HepG2 (cell line): ENCODE results near the gene TSPAN17. TPM values are rescaled to one million over a fixed set of nuclear protein-coding genes. Genes with fewer than 3 reads are reported as not detected.

ENCODE experiments used
- ISL2 ChIP-seq: sonication (generic); formaldehyde crosslinking; IDR thresholded peaks from 2 replicates; pipeline ENCODE4 v1.5.0; 2020; ENCODE audit warnings: missing genetic modification reagents
- KIAA2018 ChIP-seq: sonication (generic); formaldehyde crosslinking; IDR thresholded peaks from 2 replicates; pipeline ENCODE4 v1.5.0; 2020; ENCODE audit warnings: mild to moderate bottlenecking, missing genetic modification reagents, borderline replicate concordance
- NFRKB ChIP-seq: fragments of 450-650 bp; IDR thresholded peaks from 2 replicates; pipeline ENCODE4 v1.6.1; 2017
- RBM39 ChIP-seq: fragments of 200-400 bp; formaldehyde crosslinking; IDR thresholded peaks from one replicate; pipeline ENCODE4 v1.6.1; 2018; ENCODE audit warnings: antibody characterized with exemption, mild to moderate bottlenecking, low read depth, low read length; ENCODE audit not compliant: poor library complexity, severe bottlenecking
- SIN3A ChIP-seq: IDR thresholded peaks from 2 replicates; pipeline ENCODE4 v1.6.1; 2011; ENCODE audit warnings: low read depth, mild to moderate bottlenecking, control low read depth, low read length, borderline replicate concordance
- SUZ12 ChIP-seq: fragments of 150-350 bp; IDR thresholded peaks from 2 replicates; pipeline ENCODE4 v1.6.1; 2014; ENCODE audit warnings: low read depth, low read length
- TFE3 ChIP-seq: IDR thresholded peaks from 2 replicates; pipeline ENCODE4 v1.6.1; 2016
- ZBTB33 ChIP-seq: sonication (generic); formaldehyde crosslinking; IDR thresholded peaks from 2 replicates; pipeline ENCODE4 v1.4.0; 2020; ENCODE audit warnings: missing genetic modification reagents
- ZFP36 ChIP-seq: fragments of 150-350 bp; IDR thresholded peaks from 2 replicates; pipeline ENCODE4 v1.6.1; 2018; ENCODE audit warnings: borderline replicate concordance, low read length, low read depth; ENCODE audit not compliant: partially characterized antibody
- ZNF124 ChIP-seq: sonication (generic); formaldehyde crosslinking; IDR thresholded peaks from 2 replicates; pipeline ENCODE4 v1.4.0; 2020; ENCODE audit warnings: missing genetic modification reagents
- ZNF382 ChIP-seq: sonication (generic); formaldehyde crosslinking; IDR thresholded peaks from 2 replicates; pipeline ENCODE4 v1.5.0; 2020; ENCODE audit warnings: missing genetic modification reagents, mild to moderate bottlenecking, borderline replicate concordance
- ZNF414 ChIP-seq: sonication (generic); formaldehyde crosslinking; IDR thresholded peaks from 2 replicates; pipeline ENCODE4 v1.5.0; 2020; ENCODE audit warnings: missing genetic modification reagents
- ZNF639 ChIP-seq: conservative IDR thresholded peaks from 2 replicates; pipeline ENCODE4 v1.6.1; 2018; ENCODE audit warnings: missing genetic modification reagents
- ZNF740 ChIP-seq: sonication (generic); formaldehyde crosslinking; IDR thresholded peaks from 2 replicates; pipeline ENCODE4 v1.4.0; 2020; ENCODE audit warnings: missing genetic modification reagents
- ZZZ3 ChIP-seq: sonication (generic); formaldehyde crosslinking; IDR thresholded peaks from 2 replicates; pipeline ENCODE4 v1.4.0; 2020; ENCODE audit warnings: missing genetic modification reagents, mild to moderate bottlenecking, borderline replicate concordance
- polyA plus RNA-seq, 8 experiments: library from polyadenylated mRNA; depleted of rRNA in 3 of 8; stranded (reverse) in 7 of 8; unstranded in 1 of 8; fragments of >200 nt; fragmentation: Illumina TruSeq in 4 of 8; extraction: Trizol in 4 of 8; gene quantifications; 2 replicates each; pipeline versions ENCODE4 v1.2.1 to v1.2.3, GENCODE V29; 2011 to 2016; ENCODE audit warnings: low read depth in 4 of 8, missing spikeins in 1 of 8, mixed read lengths in 1 of 8; ENCODE audit not compliant: insufficient read depth in 1 of 8
- total RNA-seq, 5 experiments: library from RNA; depleted of rRNA; stranded (reverse); fragments of >200 nt; fragmentation: Illumina TruSeq; extraction: Trizol; gene quantifications; 2 replicates each; pipeline ENCODE4 v1.2.3, GENCODE V29; 2016; ENCODE audit warnings: low read depth in 1 of 5

The TSPAN17 gene
- total and polyA plus RNA-seq, 2 of the 13 experiments (the other 11 are each of a cell fraction or from before 2014, with no cell fraction given) = 11.5 to 15.0 TPM

GRCh38 chr5:176611435-176611834 lies 35.8 kb upstream of the TSPAN17 start (continued):
- TF ChIP-seq KIAA2018 = no peak
- TF ChIP-seq ZNF124 = no peak
- no peak for TF ChIP-seq ZNF382 (CRISPR knock-in tag)
- TF ChIP-seq ZFP36 = no peak
- TF ChIP-seq TFE3 = peak; percentile 75
- no peak for TF ChIP-seq ZNF414 (CRISPR knock-in tag)
- TF ChIP-seq SIN3A = peak; percentile 90
- TF ChIP-seq ZNF639 = no peak
- TF ChIP-seq ZBTB33 = no peak
- TF ChIP-seq NFRKB = no peak
- TF ChIP-seq ZZZ3 (CRISPR knock-in tag) = no peak
- TF ChIP-seq SUZ12 = no peak
- no peak for TF ChIP-seq ZNF740 (CRISPR knock-in tag)
- TF ChIP-seq ISL2 (CRISPR knock-in tag) = no peak
- TF ChIP-seq RBM39 = no peak
